Body of pancreas (tissue), 4 donors: ENCODE results near the gene PRSS33.

Experiments
- POLR2A ChIP-seq, 3 donors: fragments of 450-650 bp; IDR thresholded peaks; one replicate each; pipeline ENCODE4 v1.6.1; 2016; ENCODE audit warnings: antibody characterized with exemption in 3 of 3, mild to moderate bottlenecking in 2 of 3
- TF ChIP-seq, protein P1 (sequence below), 7 experiments: fragments of 450-650 bp in 4 of 7; fragments of 200-600 bp in 3 of 7; sonication (generic) in 3 of 7; IDR thresholded peaks; one replicate each; pipeline ENCODE4 v1.5.1; 2016 to 2019; ENCODE audit warnings: antibody characterized with exemption in 7 of 7

GRCh38 chr16:2786826-2787151 lies 571 bp downstream of the PRSS33 start:
- TF ChIP-seq, protein P1, sequence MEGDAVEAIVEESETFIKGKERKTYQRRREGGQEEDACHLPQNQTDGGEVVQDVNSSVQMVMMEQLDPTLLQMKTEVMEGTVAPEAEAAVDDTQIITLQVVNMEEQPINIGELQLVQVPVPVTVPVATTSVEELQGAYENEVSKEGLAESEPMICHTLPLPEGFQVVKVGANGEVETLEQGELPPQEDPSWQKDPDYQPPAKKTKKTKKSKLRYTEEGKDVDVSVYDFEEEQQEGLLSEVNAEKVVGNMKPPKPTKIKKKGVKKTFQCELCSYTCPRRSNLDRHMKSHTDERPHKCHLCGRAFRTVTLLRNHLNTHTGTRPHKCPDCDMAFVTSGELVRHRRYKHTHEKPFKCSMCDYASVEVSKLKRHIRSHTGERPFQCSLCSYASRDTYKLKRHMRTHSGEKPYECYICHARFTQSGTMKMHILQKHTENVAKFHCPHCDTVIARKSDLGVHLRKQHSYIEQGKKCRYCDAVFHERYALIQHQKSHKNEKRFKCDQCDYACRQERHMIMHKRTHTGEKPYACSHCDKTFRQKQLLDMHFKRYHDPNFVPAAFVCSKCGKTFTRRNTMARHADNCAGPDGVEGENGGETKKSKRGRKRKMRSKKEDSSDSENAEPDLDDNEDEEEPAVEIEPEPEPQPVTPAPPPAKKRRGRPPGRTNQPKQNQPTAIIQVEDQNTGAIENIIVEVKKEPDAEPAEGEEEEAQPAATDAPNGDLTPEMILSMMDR (IDR thresholded peaks at IDR 0.05), result no peak
- no peak for TF ChIP-seq POLR2A (IDR thresholded peaks at IDR 0.05)
